Hepatocyte (in vitro differentiated cells): Measurements from ENCODE around the gene CIT. TPM values are rescaled to one million over a fixed set of nuclear protein-coding genes. Genes with fewer than 3 reads are reported as not detected.
A peak's percentile ranks its signal among the peaks of the same experiment; 100 is the strongest.

Experiments
- DNase-seq: peaks from one replicate; pipeline ENCODE4 v3.0.0-alpha.2; 2016; ENCODE audit warnings: low spot score
- H2AFZ ChIP-seq: fragments of 200-600 bp; sonication (generic); 2 replicates; pipeline ENCODE4 v1.6.0; 2016; ENCODE audit warnings: antibody characterized with exemption, mild to moderate bottlenecking
- H3K27ac ChIP-seq: fragments of 200-600 bp; sonication (generic); 2 replicates; pipeline ENCODE4 v1.5.1; 2016; ENCODE audit warnings: mild to moderate bottlenecking
- H3K27me3 ChIP-seq: fragments of 200-600 bp; sonication (generic); 2 replicates; pipeline ENCODE4 v1.6.1; 2016
- H3K36me3 ChIP-seq: fragments of 200-600 bp; sonication (generic); replicated peaks from 2 replicates; pipeline ENCODE4 v1.5.1; 2016; ENCODE audit warnings: low read depth; ENCODE audit not compliant: insufficient read depth
- H3K4me1 ChIP-seq: fragments of 200-600 bp; sonication (generic); 2 replicates; pipeline ENCODE4 v1.5.1; 2016; ENCODE audit warnings: mild to moderate bottlenecking, moderate library complexity; ENCODE audit not compliant: insufficient read depth
- H3K4me2 ChIP-seq: fragments of 200-600 bp; sonication (generic); 2 replicates; pipeline ENCODE4 v1.6.0; 2016
- H3K4me3 ChIP-seq: fragments of 200-600 bp; sonication (generic); 2 replicates; pipeline ENCODE4 v1.5.1; 2016; ENCODE audit warnings: mild to moderate bottlenecking
- H3K79me2 ChIP-seq: fragments of 200-600 bp; sonication (generic); 2 replicates; pipeline ENCODE4 v1.6.0; 2017; ENCODE audit warnings: mild to moderate bottlenecking
- H3K9me2 ChIP-seq: fragments of 200-600 bp; sonication (generic); replicated peaks from 2 replicates; pipeline ENCODE4 v1.6.0; 2017; ENCODE audit warnings: mild to moderate bottlenecking; ENCODE audit not compliant: insufficient read depth
- H3K9me3 ChIP-seq: fragments of 200-600 bp; sonication (generic); 2 replicates; pipeline ENCODE4 v1.5.1; 2016; ENCODE audit warnings: low read depth, mild to moderate bottlenecking
- H4K20me1 ChIP-seq: fragments of 200-600 bp; sonication (generic); 2 replicates; pipeline ENCODE4 v1.6.0; 2016; ENCODE audit warnings: mild to moderate bottlenecking; ENCODE audit not compliant: insufficient read depth, poor library complexity, severe bottlenecking
- CTCF ChIP-seq: fragments of 200-600 bp; sonication (generic); IDR thresholded peaks from 2 replicates; pipeline ENCODE4 v1.5.1; 2016; ENCODE audit warnings: antibody characterized with exemption, mild to moderate bottlenecking; ENCODE audit not compliant: poor library complexity
- EZH2 ChIP-seq: fragments of 200-600 bp; sonication (generic); IDR thresholded peaks from 2 replicates; pipeline ENCODE4 v1.6.1; 2016; ENCODE audit warnings: antibody characterized with exemption, mild to moderate bottlenecking, borderline replicate concordance
- EZH2phosphoT487 ChIP-seq: fragments of 200-600 bp; sonication (generic); IDR thresholded peaks from one replicate; pipeline ENCODE4 v1.6.1; 2018; ENCODE audit warnings: antibody characterized with exemption, mild to moderate bottlenecking, low read depth, moderate library complexity; ENCODE audit not compliant: unreplicated experiment, severe bottlenecking
- WGBS: methylation state at CpG from one replicate; pipeline ENCODE4 v1.1.6; 2016; ENCODE audit warnings: low lambda C conversion rate; ENCODE audit errors: missing lambda C conversion rate; 5-methylcytosine and 5-hydroxymethylcytosine counted together
- polyA plus RNA-seq: library from polyadenylated mRNA; unstranded; fragments of >200 nt; fragmentation: Nextera tagmentation; extraction: Ambion mirVana; gene quantifications from 2 replicates; pipeline ENCODE4 v1.2.1, GENCODE V29; 2016
- total RNA-seq: library from RNA; depleted of rRNA; stranded (reverse); fragments of >200 nt; gene quantifications from 2 replicates; pipeline ENCODE4 v1.2.3, GENCODE V29; 2014

Gene CIT
- total and polyA plus RNA-seq, 2 experiments from 2014 or later, result 3.6 to 3.9 TPM

- Histone ChIP-seq H3K27me3 (no peaks in the 10 kb centered on the region), H3K79me2 (no peaks in the 10 kb centered on the region), H3K27ac (no peak overlapping the region), H4K20me1 (no peaks in the 10 kb centered on the region), H3K4me3 (no peak overlapping the region), H3K9me2 (no peaks in the 10 kb centered on the region), H2AFZ (no peak overlapping the region), H3K4me2 (no peak overlapping the region), H3K9me3 (no peaks in the 10 kb centered on the region), H3K36me3 (no peaks in the 10 kb centered on the region), H3K4me1 (peaks cover 5% of the 10 kb centered on the region)
- TF ChIP-seq EZH2phosphoT487, result no peak
- TF ChIP-seq EZH2, result no peak
- no peak for DNase-seq
These were observed 69.7 kb downstream of the CIT start for GRCh38 chr12:119807380-119807779.

DNA sequence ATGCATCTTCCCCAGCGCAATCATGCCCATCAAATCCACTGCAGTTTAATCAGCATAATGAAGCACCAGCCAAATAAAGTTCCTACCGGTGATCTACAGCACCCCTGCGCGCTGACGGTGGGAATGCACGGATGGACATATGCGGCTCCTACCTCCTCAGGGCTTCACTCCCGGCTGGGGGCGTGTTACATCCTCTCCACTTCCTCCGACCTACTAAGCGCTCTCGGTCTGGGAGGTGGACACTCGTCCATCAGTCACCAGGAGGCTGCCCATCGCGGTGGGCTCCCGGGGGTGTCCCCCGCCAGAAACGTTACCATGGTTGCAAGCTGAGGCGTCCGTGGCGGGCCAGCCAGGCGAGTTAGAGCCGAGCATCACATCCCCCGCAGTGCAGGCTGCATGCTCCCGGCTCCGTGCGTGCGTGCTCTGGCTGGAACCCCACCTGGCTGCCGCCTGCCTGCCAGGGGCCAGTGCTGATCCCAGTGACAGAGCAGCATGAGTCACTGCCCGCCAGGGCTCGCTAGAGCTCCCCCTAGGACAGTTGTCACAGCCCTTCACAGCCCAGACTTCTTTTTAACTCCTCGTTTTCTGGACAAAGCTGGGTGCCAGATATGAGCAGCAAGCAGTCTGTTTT is 73.0 kb downstream of the CIT start:
- peak overlapping the region; percentile 60 for H2AFZ ChIP-seq
- peak; percentile 90 for DNase-seq
- no peaks in the 10 kb centered on the region for H3K27me3 ChIP-seq
- no peaks in the 10 kb centered on the region for H3K9me3 ChIP-seq
- 21% methylated on average over 32 of the region's 32 CpGs for WGBS
- H3K79me2 ChIP-seq, result no peaks in the 10 kb centered on the region
- no peaks in the 10 kb centered on the region for H3K36me3 ChIP-seq
- no peak overlapping the region for H3K4me3 ChIP-seq
- H3K4me1 ChIP-seq, result peaks cover 5% of the 10 kb centered on the region
- H3K9me2 ChIP-seq, result no peaks in the 10 kb centered on the region
- no peak overlapping the region for H3K27ac ChIP-seq
- H4K20me1 ChIP-seq, result no peaks in the 10 kb centered on the region
- TF ChIP-seq EZH2phosphoT487, result no peak
- TF ChIP-seq CTCF, result peak; percentile 58
- H3K4me2 ChIP-seq, result peak overlapping the region; percentile 83

DNA sequence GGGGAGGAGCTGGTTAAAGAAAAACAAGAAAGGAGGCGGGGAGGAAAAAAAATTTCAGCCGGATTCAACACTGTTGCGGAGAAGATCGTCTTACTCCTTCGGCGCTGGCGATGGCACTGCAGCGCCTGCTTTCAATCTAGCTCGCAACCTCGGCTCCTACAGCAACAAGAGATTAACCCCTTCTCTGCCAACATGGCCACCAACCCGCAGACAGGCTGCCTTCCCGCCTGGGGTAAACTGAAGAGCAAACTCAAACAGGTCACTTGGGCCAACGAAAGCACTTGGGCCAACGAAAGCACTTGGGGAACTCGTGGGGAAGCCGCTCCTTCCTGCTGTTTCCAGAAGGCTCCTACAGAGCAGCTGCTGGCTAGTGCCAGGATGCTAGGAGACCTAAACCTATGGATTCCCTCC is 73.7 kb downstream of the CIT start:
- 21% methylated on average over 16 of the region's 16 CpGs for WGBS
- Histone ChIP-seq H3K9me2 (no peaks in the 10 kb centered on the region), H4K20me1 (no peaks in the 10 kb centered on the region), H3K36me3 (no peaks in the 10 kb centered on the region), H3K27me3 (no peaks in the 10 kb centered on the region), H3K4me1 (peaks cover 5% of the 10 kb centered on the region), H3K79me2 (no peaks in the 10 kb centered on the region), H2AFZ (peak overlapping the region; percentile 49), H3K4me3 (no peak overlapping the region), H3K9me3 (no peaks in the 10 kb centered on the region), H3K4me2 (peak overlapping the region; percentile 83), H3K27ac (no peak overlapping the region)
- peak; percentile 73 for DNase-seq
- no peak for TF ChIP-seq CTCF
- no peak for TF ChIP-seq EZH2phosphoT487
- no peak for TF ChIP-seq EZH2

DNA sequence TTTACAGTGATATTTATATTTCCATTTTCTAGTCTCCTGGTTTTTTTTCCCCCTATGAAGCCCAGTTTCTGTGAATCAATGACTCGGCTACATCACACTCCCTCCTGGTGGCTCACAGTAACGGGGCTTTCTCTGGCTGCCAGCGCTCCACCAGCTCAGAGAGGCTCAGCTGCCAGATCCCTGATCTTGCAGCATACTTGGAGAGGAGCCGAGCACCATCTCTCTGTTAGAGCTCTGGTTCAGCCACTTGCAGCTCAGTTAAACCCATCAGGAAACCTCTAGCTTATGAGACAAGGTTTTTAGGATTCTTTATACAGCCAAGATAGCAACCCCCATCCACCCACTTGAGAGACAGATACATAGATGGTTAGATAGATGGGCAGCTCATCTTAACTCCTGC is 74.6 kb downstream of the CIT start:
- Histone ChIP-seq H3K4me3 (no peak overlapping the region), H3K9me2 (no peaks in the 10 kb centered on the region), H3K36me3 (no peaks in the 10 kb centered on the region), H4K20me1 (no peaks in the 10 kb centered on the region), H3K79me2 (no peaks in the 10 kb centered on the region), H3K4me1 (peaks cover 5% of the 10 kb centered on the region), H2AFZ (no peak overlapping the region), H3K4me2 (peak overlapping the region; percentile 83), H3K9me3 (no peaks in the 10 kb centered on the region), H3K27me3 (no peaks in the 10 kb centered on the region), H3K27ac (no peak overlapping the region)
- TF ChIP-seq EZH2phosphoT487 (no peak), EZH2 (no peak), CTCF (no peak)
- DNase-seq, result peak; percentile 53
- 61% methylated on average over 4 of the region's 4 CpGs for WGBS
